ENCODE results near the gene ESR2.

The ESR2 gene

DNA sequence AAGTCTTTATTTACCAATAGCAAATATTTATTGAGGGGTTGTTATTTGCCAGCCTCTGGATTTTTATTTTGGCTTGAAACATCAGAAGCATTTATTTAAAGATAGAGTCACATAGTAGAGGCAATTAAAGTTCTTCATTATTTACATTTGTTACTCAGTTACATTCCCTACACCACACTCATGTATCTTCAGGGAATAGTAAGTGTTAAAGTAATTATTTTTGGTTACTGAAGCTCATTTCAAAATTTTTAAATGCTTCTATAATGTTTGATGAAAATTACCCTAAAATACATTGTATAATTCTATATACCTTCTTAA is 205.6 kb downstream of the ESR2 start:
- H3K27ac ChIP-seq (ENCODE audit: low read depth, low read length) = no peak overlapping the region
- H3K4me3 ChIP-seq (ENCODE audit: low read depth in 1 of 5, low read length in 5 of 5) = no peak overlapping the region
- H3K9me3 ChIP-seq (ENCODE audit: control insufficient read depth in 5 of 5, low read length in 5 of 5) = no peaks in the 10 kb centered on the region
- no peak overlapping the region for H3K9ac ChIP-seq (ENCODE audit: low read length in 5 of 5)
- H3K4me1 ChIP-seq (ENCODE audit: control insufficient read depth in 5 of 5, insufficient read depth in 5 of 5, low read length in 5 of 5) = no peaks in the 10 kb centered on the region
- no peaks in the 10 kb centered on the region for H3K27me3 ChIP-seq (ENCODE audit: control insufficient read depth in 5 of 5, insufficient read depth in 4 of 5, low read length in 5 of 5)
- H3K36me3 ChIP-seq (ENCODE audit: control insufficient read depth in 5 of 5, insufficient read depth in 5 of 5, low read length in 5 of 5) = peaks cover 5 to 32% (median 27%) of the 10 kb centered on the region in 5 donors

DNA sequence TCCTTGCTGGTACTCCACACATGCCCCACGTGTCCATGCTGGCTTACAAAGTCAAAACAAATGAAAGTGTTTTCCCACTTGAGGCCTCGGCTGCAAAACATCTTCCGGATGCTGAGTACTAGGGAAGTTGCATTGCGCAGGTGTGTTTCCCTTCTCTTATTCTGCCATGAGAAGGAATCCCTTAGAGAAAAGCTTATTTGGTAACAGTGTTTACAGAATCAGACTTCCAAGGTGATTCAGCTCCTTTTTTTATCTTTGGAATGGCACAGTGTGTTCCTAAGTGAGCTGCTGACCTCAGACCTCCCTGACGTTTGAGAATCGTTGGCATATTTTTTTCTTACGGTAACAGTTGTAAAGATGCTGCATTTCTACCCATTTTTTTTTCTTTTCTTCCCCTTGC is 211.3 kb downstream of the ESR2 start:
- Histone ChIP-seq H3K9me3 (ENCODE audit: control insufficient read depth in 5 of 5, low read length in 5 of 5) (no peaks in the 10 kb centered on the region), H3K27me3 (ENCODE audit: control insufficient read depth in 5 of 5, insufficient read depth in 4 of 5, low read length in 5 of 5) (no peaks in the 10 kb centered on the region), H3K27ac (ENCODE audit: low read depth, low read length) (no peak overlapping the region), H3K9ac (ENCODE audit: low read length in 5 of 5) (no peak overlapping the region), H3K4me3 (ENCODE audit: low read depth in 1 of 5, low read length in 5 of 5) (no peak overlapping the region), H3K36me3 (ENCODE audit: control insufficient read depth in 5 of 5, insufficient read depth in 5 of 5, low read length in 5 of 5) (peaks cover 6 to 44% (median 24%) of the 10 kb centered on the region in 5 donors), H3K4me1 (ENCODE audit: control insufficient read depth in 5 of 5, insufficient read depth in 5 of 5, low read length in 5 of 5) (peaks cover 0 to 5% (median 0%) of the 10 kb centered on the region in 5 donors)

DNA sequence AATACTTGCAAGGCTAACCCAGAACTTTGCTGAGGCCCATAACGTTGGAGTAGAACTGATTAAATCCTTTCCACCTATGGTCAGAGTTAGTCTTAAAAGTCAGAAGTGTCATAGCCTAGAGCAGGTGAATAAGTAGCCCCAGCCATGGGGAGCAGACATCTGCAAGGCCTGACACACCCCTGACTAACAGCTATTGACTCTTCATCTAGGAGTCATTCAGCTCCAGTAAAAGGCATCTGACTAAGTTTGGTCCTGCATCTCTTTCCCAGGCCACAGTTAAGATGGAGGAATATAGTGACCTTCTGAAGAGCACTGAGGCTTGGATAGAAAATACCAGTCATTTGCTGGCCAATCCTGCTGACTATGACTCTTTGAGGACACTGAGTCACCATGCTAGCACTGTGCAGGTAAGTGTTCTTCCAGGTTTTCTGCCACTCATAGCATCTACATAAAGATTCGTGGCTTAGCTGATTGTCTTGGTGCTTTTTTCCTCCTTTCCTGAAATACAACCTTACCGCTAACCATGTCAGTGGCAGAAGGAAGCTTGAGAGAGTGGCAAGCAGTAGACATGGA is 212.9 kb downstream of the ESR2 start:
- peaks cover 0 to 11% (median 0%) of the 10 kb centered on the region in 5 donors for H3K4me1 ChIP-seq (ENCODE audit: control insufficient read depth in 5 of 5, insufficient read depth in 5 of 5, low read length in 5 of 5)
- H3K9me3 ChIP-seq (ENCODE audit: control insufficient read depth in 5 of 5, low read length in 5 of 5) = no peaks in the 10 kb centered on the region
- H3K36me3 ChIP-seq (ENCODE audit: control insufficient read depth in 5 of 5, insufficient read depth in 5 of 5, low read length in 5 of 5) = peaks cover 6 to 41% (median 21%) of the 10 kb centered on the region in 5 donors
- no peak overlapping the region for H3K27ac ChIP-seq (ENCODE audit: low read depth, low read length)
- no peak overlapping the region for H3K9ac ChIP-seq (ENCODE audit: low read length in 5 of 5)
- H3K4me3 ChIP-seq (ENCODE audit: low read depth in 1 of 5, low read length in 5 of 5) = no peak overlapping the region
- H3K27me3 ChIP-seq (ENCODE audit: control insufficient read depth in 5 of 5, insufficient read depth in 4 of 5, low read length in 5 of 5) = no peaks in the 10 kb centered on the region

DNA sequence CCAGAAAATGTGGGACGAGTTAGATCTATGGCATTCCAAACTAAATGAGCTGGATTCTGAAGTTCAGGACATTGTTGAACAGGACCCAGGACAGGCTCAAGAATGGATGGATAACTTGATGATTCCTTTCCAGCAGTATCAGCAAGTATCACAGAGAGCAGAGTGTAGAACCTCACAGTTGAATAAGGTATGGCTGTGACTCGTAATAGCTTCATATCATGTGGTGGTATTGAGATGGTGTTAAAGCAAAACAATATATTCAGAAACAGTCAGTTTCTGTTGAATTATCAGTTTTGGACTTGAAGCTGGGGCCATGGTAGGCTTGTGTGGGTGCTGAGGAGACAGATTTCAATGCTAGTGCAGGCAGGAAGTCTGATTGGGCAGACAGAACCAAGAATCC is 213.7 kb downstream of the ESR2 start:
- peaks cover 6 to 41% (median 21%) of the 10 kb centered on the region in 5 donors for H3K36me3 ChIP-seq (ENCODE audit: control insufficient read depth in 5 of 5, insufficient read depth in 5 of 5, low read length in 5 of 5)

DNA sequence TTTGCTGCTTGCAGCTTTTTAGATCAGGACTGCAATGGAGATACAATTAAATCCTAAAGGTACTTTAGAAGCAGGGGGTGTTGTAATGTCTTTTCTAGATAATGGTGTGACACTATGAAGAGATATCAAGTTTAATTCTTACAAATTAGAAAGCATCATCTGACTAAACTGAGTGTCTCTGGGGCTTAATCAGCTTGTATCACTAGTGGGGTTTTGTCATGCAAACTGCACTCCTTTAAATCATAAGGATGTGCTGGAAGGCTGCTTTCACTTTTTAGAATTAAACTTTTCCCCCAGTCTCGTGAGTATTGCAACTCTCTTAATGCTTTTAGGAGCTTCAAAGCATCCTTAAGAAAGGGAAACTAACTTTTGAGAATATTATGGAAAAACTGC is 218.6 kb downstream of the ESR2 start:
- Histone ChIP-seq H3K27me3 (ENCODE audit: control insufficient read depth in 5 of 5, insufficient read depth in 4 of 5, low read length in 5 of 5) (no peaks in the 10 kb centered on the region), H3K36me3 (ENCODE audit: control insufficient read depth in 5 of 5, insufficient read depth in 5 of 5, low read length in 5 of 5) (peaks cover 10 to 35% (median 25%) of the 10 kb centered on the region in 5 donors)

More for the DNA sequence above, 213.7 kb downstream of the ESR2 start:
- peaks cover 0 to 11% (median 0%) of the 10 kb centered on the region in 5 donors for H3K4me1 ChIP-seq (ENCODE audit: control insufficient read depth in 5 of 5, insufficient read depth in 5 of 5, low read length in 5 of 5)
- H3K9me3 ChIP-seq (ENCODE audit: control insufficient read depth in 5 of 5, low read length in 5 of 5) = no peaks in the 10 kb centered on the region
- no peak overlapping the region for H3K27ac ChIP-seq (ENCODE audit: low read depth, low read length)
- no peaks in the 10 kb centered on the region for H3K27me3 ChIP-seq (ENCODE audit: control insufficient read depth in 5 of 5, insufficient read depth in 4 of 5, low read length in 5 of 5)
- no peak overlapping the region for H3K4me3 ChIP-seq (ENCODE audit: low read depth in 1 of 5, low read length in 5 of 5)
- no peak overlapping the region for H3K9ac ChIP-seq (ENCODE audit: low read length in 5 of 5)

DNA sequence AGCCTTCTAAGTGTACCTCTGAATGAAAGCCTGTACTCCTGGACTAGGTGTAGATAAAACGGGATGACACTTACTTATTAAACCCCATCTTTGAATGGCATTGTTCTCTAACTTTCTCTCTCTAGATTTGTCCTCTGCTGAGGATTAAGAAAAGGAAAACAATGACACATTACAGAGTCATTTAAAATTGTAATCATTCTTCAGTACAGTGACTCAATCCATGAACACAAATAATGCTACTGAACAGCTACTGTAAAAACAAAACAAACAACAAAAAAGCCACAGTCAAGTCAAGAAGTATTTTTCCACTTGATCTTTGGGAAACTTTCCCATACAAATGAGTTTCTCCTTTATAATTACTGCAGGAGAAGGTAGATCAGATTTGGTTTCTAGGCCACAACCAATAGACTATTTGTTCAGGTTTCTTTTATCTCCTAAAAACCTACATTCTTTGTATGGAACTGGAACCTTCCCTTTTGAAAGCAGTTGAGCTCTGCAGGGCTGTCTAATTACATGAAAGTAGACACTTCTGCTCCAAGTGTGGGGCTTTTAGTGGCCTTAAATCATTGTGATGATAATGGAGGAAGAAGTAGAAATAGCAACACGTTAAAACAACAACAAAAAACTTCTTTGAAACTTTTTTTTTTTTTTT is 219.1 kb downstream of the ESR2 start:
- Histone ChIP-seq H3K36me3 (ENCODE audit: control insufficient read depth in 5 of 5, insufficient read depth in 5 of 5, low read length in 5 of 5) (peaks cover 6 to 32% (median 26%) of the 10 kb centered on the region in 5 donors), H3K4me3 (ENCODE audit: low read depth in 1 of 5, low read length in 5 of 5) (no peak overlapping the region), H3K27me3 (ENCODE audit: control insufficient read depth in 5 of 5, insufficient read depth in 4 of 5, low read length in 5 of 5) (no peaks in the 10 kb centered on the region), H3K4me1 (ENCODE audit: control insufficient read depth in 5 of 5, insufficient read depth in 5 of 5, low read length in 5 of 5) (peaks cover 0 to 9% (median 0%) of the 10 kb centered on the region in 5 donors), H3K27ac (ENCODE audit: low read depth, low read length) (no peak overlapping the region), H3K9me3 (ENCODE audit: control insufficient read depth in 5 of 5, low read length in 5 of 5) (no peaks in the 10 kb centered on the region), H3K9ac (ENCODE audit: low read length in 5 of 5) (no peak overlapping the region)

More for the DNA sequence above, 218.6 kb downstream of the ESR2 start:
- Histone ChIP-seq H3K4me1 (ENCODE audit: control insufficient read depth in 5 of 5, insufficient read depth in 5 of 5, low read length in 5 of 5) (peaks cover 0 to 9% (median 0%) of the 10 kb centered on the region in 5 donors), H3K9me3 (ENCODE audit: control insufficient read depth in 5 of 5, low read length in 5 of 5) (no peaks in the 10 kb centered on the region), H3K27ac (ENCODE audit: low read depth, low read length) (no peak overlapping the region), H3K4me3 (ENCODE audit: low read depth in 1 of 5, low read length in 5 of 5) (no peak overlapping the region), H3K9ac (ENCODE audit: low read length in 5 of 5) (no peak overlapping the region)

DNA sequence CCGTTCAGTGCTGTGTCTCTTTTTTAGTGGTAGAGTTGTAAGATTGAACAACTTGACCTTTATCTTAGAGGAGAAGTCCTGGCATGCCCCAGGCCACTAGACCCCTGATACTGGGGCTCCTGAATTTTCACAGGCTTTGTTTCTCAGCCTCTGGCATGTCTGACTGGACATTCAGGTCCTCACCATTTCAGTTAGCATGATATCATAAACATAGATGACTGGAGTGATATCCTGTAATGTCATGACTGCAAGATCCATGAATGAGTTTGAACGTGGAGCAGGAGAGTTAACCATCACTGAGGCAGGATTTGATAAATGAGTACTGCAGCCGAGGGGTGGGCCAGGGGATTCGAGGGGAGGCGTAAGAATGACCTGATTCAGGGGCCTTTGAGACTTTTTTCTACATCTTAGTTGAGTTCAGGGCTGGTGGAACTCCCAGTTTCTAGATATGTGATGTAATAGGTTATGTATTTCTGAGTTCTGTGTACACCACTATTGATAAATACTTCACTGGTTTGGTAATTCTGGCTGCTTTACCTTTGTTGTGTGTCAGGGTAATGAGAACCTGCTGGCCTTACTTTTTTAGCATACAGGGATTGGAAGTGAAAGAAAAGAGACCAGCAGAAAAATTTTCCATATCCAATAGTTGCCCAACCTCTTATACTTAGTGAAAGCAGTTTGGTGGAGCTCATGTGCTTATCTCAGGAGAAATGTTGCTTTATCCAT is 224.4 kb downstream of the ESR2 start:
- Histone ChIP-seq H3K4me3 (ENCODE audit: low read depth in 1 of 5, low read length in 5 of 5) (no peak overlapping the region), H3K27ac (ENCODE audit: low read depth, low read length) (no peak overlapping the region), H3K9ac (ENCODE audit: low read length in 5 of 5) (no peak overlapping the region), H3K27me3 (ENCODE audit: control insufficient read depth in 5 of 5, insufficient read depth in 4 of 5, low read length in 5 of 5) (no peaks in the 10 kb centered on the region), H3K4me1 (ENCODE audit: control insufficient read depth in 5 of 5, insufficient read depth in 5 of 5, low read length in 5 of 5) (peaks cover 0 to 1% (median 0%) of the 10 kb centered on the region in 5 donors), H3K9me3 (ENCODE audit: control insufficient read depth in 5 of 5, low read length in 5 of 5) (no peaks in the 10 kb centered on the region), H3K36me3 (ENCODE audit: control insufficient read depth in 5 of 5, insufficient read depth in 5 of 5, low read length in 5 of 5) (peaks cover 0 to 39% (median 29%) of the 10 kb centered on the region in 5 donors)

DNA sequence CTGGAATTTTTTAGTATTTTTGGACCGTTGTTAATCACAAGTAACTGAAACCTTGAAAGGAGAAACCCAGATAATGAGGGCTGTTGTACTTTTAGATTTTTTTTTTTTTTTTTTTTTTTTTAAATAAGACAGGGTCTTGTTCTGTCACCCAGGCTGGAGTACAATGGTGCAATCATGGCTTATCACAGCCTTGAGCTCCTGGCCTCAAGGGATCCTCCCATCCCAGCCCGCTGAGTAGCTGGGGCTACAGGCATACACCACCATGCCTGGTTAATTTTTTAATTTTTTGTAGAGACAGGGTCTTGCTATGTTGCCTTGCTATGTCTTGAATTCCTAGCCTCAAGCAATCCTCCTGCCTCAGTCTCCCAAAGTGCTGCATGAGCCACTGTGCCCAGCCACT is 229.7 kb downstream of the ESR2 start:
- H3K4me3 ChIP-seq (ENCODE audit: low read depth in 1 of 5, low read length in 5 of 5) = no peak overlapping the region
- peaks cover 0 to 29% (median 20%) of the 10 kb centered on the region in 5 donors for H3K36me3 ChIP-seq (ENCODE audit: control insufficient read depth in 5 of 5, insufficient read depth in 5 of 5, low read length in 5 of 5)
- H3K4me1 ChIP-seq (ENCODE audit: control insufficient read depth in 5 of 5, insufficient read depth in 5 of 5, low read length in 5 of 5) = peaks cover 0 to 6% (median 0%) of the 10 kb centered on the region in 5 donors
- no peaks in the 10 kb centered on the region for H3K9me3 ChIP-seq (ENCODE audit: control insufficient read depth in 5 of 5, low read length in 5 of 5)
- no peaks in the 10 kb centered on the region for H3K27me3 ChIP-seq (ENCODE audit: control insufficient read depth in 5 of 5, insufficient read depth in 4 of 5, low read length in 5 of 5)
- no peak overlapping the region for H3K27ac ChIP-seq (ENCODE audit: low read depth, low read length)
- H3K9ac ChIP-seq (ENCODE audit: low read length in 5 of 5) = no peak overlapping the region

DNA sequence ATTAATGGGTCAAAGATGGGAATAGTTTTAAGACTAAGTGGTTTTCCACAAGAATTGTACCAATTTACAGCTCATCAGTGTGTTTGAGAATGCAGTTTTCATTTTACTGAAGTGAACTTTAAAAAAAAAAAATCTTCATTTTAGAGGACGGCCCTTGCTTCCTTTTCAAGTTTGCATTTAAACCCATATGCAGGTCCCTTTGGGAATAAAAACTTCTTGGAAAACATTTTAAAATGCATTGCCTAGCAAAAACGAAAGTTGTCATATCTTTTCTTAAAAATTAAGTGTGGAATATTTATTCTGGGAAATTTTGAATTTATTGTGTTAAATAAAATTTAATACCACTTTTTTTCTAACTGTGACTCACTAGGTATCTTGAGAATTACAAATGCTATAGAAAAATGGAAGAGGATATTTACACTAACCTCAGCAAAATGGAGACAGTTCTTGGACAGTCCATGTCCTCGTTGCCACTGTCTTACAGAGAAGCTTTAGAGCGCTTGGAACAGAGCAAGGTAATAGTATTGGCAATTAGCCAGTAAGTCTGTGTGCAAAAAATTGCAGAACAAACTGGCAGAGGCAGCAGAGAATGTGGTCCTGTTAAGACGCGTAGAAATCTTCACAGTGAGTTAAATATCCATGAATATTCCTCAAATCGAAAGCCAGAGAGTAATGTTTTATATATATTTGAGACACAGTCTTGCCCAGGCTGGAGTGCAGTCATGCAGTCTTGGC is 231.6 kb downstream of the ESR2 start:
- no peak overlapping the region for H3K27ac ChIP-seq (ENCODE audit: low read depth, low read length)
- no peaks in the 10 kb centered on the region for H3K27me3 ChIP-seq (ENCODE audit: control insufficient read depth in 5 of 5, insufficient read depth in 4 of 5, low read length in 5 of 5)
- H3K4me1 ChIP-seq (ENCODE audit: control insufficient read depth in 5 of 5, insufficient read depth in 5 of 5, low read length in 5 of 5) = peaks cover 0 to 6% (median 0%) of the 10 kb centered on the region in 5 donors
- H3K9ac ChIP-seq (ENCODE audit: low read length in 5 of 5) = no peak overlapping the region
- no peak overlapping the region for H3K4me3 ChIP-seq (ENCODE audit: low read depth in 1 of 5, low read length in 5 of 5)
- H3K9me3 ChIP-seq (ENCODE audit: control insufficient read depth in 5 of 5, low read length in 5 of 5) = no peaks in the 10 kb centered on the region
- H3K36me3 ChIP-seq (ENCODE audit: control insufficient read depth in 5 of 5, insufficient read depth in 5 of 5, low read length in 5 of 5) = peaks cover 0 to 21% (median 17%) of the 10 kb centered on the region in 5 donors

Measured in subcutaneous abdominal adipose tissue (tissue), 5 donors.